ENCODE results near the gene PATJ.
"Not testable (repeated sequence)": the region's sequence is repeated elsewhere in the genome, so short reads cannot be mapped to it uniquely, and the experiment has no call there.

Gene PATJ

DNA sequence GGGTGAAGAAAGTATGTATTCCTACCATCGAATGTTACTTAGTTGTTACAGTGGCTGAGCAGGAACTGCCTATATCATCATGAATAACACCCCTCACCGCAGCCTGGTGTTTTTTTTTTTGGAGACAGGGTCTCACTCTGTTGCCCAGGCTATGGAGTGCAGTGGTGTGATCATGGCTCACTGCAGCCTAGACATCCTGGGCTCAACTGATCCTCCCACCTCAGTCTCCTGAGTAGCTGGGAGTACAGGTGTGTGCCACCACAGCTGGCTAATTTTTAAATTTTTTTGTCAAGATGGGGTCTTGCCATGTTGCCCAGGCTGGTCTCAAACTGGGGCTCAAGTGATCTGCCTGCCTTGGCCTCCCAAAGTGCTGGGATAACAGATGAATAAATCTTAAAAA lies 7.3 kb downstream of the PATJ start:
- DNase-seq = no peak

DNA sequence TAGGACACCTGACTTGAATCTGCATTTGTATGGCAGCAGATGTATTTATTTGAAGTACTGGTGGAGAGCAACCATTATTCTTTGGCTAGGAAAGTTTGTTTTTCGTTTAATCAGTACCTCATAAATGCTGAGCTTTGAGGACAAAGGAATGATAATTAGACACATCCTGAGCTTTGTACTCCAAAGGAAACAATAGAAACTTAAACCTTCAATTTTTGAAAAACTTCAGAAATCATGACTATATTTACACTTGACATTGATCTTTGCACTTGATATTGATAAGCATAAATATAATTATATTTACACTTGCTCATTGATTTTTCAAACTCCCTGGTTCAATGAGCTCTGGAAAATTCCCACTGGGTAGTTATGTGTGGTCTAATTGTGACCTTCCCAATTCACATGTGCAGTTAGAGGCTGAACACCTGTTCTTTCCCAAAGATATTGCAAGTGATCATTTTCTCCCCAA lies 10.7 kb downstream of the PATJ start:
- DNase-seq = no peak

DNA sequence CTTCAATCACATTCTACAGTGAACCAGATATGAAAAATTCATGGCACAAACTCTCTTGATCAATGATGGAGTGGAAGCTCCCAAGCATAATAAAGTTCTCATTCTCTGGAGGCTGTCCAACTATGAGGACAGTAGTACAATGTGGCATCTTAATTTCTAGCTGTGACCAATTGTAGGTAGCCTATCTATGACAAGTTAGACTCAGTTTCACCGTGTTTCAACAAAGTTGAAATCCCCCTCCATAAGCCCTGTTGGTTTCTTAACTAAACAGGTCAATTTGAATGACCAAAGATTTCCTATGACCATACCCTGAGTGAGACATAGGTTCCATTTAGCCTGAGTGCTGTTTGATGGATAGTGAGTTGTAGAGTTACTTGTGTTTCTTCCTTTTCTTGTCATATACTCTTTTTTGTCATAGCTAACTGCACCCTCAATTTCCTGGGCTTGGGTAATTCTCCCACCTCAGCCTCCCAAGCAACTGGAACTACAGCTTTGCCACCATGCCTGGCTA lies 11.8 kb downstream of the PATJ start:
- no peak for DNase-seq

DNA sequence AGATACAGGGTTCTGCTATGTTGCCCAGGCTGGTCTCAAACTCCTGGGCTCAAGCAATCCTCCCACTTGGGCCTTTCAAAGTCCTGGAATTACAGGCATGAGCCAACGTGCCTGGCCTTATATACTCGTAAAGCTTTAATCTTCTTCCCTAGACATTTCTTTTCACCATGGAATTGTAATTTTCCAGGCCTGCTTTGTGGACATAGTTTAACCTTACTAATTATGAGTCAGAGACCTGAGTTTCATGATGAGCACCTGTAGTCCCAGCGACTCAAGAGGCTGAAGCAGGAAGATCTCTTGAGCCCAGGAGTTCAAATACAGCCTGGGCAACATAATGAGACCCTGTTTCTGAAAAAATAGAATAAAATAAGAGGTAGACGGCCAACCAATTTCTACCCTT lies 12.3 kb downstream of the PATJ start:
- no peak for DNase-seq

DNA sequence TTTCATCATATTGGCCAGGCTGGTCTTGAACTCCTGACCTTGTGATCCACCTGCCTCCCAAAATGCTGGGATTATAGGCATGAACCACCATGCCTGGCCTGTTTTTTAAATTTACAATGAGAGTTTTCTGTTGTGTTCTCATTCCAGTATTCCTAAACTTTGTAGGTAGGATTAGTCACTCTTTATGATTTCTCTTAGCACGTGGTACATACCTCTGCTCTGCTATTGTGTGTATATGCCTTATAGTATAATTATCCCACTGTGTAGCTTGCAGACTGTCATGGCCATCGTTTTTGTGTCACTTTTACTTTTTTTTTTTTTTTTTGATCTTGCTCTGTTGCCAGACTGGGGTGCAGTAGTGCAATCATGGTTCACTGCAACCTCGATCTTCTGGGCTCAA lies 14.5 kb downstream of the PATJ start:
- DNase-seq = no peak

DNA sequence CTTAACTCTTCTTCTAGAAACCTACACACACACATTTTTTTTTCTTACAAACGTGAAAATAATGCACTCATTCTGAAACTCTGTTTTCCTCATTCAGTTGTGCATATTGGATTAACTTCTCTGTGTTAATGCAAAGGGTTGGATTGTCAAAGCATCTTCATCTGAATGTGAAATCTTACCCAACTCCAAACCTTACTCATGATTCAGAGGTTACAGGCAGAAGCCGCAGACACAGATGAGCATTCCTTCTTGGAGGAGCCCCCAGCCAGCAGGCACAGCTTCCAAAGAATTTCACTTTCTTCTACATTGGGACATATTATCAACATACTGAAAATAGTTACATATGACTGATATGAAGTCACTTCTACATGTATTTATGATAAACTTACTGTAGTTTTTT lies 15.7 kb downstream of the PATJ start:
- no peak for DNase-seq

DNA sequence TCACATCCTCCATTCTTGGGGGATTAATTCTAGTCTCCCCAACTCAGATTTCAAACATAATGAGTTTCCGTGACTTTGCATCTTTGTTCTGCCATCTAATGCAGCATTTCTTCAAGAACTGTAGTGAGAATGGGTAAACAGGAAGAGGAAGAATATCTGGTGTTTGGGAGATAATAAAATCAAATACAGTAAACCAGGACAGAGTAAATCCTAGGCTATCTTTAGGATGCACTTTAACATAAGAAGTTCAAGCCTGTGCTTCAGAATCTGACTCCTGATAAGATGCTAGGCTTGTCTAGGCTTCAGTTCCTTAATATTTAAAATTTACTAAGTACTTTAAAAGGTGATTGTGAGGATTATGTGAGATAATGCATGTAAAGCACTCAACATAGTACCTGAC lies 27.9 kb downstream of the PATJ start:
- DNase-seq = no peak

DNA sequence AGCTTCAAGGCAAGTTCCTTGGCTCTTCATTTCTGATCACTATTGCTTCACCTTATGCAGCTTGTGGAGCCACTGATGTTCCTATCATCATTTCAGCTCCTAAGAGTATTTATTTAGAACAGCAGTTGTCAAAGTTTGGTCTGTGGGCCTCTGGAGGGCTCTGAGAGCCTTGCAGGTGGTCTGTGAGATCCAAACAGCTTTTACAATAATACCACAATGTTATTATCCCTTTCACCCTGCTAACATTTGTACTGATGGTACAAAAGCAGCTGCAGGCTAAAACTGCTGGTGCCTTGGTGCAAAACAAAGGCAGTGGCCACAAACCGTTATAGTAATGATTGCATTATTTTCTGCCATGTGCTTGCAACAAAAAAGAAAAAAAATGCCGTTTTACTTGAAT lies 33.8 kb downstream of the PATJ start:
- no peak for DNase-seq

DNA sequence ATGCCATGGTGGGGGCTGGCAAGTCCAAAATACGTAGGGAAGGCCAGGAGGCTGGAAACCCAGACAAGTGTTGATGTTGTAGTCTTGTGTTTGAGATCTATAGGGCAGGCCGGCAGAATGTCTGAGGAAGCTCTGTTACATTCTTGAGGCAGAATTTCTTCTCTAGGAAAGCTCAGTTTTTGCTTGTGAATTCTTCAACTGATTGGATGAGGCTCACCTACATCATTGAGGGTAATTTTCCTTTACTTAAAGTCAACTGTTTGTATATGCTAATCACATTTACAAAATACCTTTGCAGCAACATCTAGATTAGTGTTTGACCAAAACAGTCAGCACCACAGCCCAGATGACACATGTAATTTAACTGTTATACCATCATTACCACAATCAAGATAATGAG lies 37.0 kb downstream of the PATJ start:
- no peak for DNase-seq

DNA sequence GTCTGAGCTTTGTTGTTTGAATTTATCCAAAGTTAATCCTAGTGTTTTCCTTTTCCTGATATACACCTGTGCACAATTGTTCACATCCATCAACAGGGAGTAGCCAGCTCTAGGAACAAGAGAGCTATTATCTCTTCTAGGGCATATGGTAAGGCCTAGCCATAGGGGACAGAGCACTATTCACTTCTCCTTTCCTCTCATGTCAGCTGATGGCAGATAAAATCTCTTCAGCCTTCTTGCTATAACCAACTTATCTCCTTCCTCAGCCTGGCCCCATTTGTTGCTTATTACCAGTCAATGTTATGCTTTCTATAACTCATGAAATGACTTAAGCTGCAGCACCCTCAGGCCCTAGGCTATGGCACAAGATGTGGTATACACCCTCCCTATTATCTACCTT lies 38.9 kb downstream of the PATJ start:
- no peak for DNase-seq

DNA sequence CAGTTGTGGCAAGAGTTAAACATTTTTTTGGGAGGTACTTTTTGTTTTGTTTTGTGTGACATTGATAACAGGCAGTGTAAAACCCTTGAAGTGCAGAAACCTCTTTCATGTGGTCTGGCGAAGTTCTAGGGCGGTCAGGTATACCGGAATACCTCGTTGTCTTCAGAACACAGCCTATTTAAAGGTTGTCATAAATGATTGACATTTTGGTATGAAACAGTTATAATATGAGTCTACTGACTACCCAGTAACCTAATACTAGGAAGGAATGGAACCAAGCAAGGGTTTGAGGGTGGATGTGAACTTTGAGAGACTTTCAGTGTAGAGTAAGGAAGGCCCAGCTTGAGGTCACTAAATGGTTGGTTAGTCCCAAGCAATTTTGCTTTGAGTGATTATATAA lies 40.5 kb downstream of the PATJ start:
- peak; percentile 37 for DNase-seq

DNA sequence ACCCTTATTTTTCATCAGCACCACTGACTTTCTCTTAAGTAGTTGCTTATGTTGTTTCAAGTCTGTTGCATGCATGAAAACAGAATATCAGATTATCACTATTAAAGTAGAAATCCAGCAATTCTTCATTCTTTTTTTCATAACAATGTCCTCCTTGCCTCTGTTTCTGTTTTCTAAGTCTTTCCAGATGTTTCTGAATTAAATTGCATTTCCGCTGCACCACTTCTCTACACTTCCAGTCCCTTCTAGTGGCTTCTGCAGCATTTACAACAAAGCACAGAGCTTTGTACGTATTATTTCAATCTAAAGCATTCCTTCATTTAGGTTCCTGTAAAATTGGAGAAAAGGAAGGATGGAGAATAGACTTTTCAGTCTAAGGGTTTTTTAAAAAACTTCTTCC lies 42.4 kb downstream of the PATJ start:
- no peak for DNase-seq

DNA sequence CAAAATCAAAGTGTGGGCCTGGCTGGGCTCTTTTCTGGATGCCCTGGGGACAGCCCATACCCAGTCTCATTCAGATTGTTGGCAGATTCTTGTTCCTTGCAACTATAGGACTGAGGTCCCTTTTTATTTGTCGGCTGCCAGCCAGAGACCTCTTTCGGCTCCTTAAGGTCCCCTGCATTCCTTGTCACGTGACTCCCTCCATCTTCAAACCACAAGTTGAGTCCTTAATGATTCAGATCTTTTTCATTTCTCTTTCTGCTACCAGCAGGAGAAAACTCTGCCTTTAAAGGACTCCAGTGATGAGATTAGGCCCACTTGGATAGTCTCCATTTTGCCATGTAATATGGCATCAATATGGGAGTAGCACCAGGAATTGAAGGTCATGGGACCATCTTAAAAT lies 48.6 kb downstream of the PATJ start:
- no peak for DNase-seq

DNA sequence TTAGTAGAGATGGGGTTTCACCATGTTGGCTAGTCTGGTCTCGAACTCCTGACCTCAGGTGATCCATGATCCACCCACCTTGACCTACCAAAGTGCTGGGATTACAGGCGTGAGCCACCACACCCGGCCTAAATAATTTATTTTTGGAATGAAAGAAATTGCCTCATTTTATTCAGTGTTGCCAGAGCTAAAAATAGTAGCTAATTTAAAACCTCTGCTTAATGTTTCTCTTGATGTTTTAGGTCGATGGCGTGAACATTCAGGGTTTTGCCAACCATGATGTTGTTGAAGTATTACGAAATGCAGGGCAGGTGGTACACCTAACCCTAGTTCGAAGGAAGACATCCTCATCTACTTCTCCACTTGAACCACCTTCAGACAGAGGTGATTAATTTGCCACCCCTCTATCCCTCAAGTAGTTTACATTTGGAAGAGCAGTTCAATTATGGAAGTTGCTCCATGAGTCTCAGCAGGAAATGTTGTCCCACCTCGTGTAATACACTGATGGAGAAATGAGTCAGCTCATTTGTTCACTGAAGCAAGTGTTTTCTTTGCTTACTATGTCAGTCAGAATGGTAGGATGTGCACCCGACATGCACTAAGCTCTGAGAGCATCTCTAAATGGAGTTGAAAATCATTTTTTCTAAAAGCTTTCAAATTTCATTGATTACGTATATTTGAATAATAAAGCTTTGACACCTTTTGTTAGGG lies 54.9 kb downstream of the PATJ start:
- DNase-seq = no peak

DNA sequence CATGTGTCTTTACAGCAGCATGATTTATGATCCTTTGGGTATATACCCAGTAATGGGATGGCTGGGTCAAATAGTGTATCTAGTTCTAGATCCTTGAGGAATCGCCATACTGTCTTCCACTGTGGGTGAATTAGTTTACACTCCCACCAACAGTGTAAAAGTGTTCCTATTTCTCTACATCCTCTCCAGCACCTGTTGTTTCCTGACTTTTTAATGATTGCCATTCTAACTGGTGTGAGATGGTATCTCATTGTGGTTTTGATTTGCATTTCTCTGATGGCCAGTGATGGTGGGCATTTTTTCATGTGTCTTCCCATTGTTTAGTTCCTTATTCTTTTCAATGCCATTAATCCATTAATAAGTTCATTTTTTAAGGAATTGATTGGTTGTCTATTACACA lies 58.8 kb downstream of the PATJ start:
- DNase-seq = not testable (repeated sequence)

DNA sequence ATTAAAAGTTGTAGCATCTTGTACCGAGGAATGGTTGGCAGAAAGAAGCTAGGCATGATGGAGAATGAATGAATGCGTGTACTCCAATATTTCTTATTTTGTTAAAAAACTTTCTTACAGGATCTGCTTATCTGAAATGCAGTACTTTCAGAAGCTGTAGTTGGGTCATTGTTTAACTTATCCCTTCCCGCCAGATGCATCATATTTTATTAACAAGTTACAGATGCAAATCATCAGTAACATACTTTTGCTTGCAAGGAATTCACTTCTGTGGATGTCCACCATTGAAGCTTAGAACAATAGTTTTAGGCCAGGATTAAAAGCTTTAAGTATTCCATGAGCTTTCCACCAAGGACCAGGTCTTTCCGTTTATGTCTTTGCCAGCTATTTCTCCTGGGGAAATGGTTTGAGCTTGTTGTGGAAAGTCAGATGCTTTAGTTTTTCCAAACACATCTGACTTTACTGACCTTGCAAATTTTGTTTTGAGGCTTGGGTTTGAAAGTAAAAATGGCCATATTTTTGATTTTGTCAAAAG lies 65.4 kb downstream of the PATJ start:
- no peak for DNase-seq

DNA sequence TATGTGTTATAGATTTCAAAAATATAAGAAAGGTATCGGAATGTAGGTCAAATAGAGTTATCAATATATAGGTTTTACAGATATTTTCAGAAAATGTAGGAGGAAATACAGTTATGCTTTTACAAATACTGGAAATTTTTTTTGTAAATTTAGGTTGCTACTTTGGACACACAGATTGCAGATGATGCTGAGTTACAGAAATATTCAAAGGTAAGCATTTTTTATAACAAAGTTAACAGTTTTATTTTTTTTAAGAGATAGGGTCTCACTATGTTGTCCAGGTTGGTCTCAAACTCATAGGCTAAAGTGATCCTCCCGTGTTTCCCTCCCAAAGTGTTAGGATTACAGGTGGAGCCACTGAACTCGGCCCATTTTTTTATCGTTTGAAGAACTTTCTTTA lies 66.0 kb downstream of the PATJ start:
- no peak for DNase-seq

DNA sequence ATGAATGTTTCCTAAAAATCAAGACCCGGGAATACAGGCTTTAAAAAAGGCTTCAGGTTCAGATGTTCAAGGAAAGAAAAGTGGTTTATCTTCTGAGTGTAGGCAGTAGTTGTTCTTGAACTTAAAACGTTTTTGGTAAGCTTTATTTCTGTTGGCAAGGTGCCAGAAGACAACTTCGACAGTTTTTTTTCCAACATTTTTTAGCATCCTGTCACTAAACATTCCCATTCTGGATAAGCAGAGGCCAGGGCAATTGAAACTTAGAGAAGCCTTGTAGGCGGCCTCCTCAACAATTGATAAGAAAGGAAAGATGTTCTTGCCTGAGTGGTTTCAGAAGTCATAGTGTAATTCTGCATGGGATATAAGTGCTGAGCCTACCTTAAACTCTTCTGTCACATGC lies 66.7 kb downstream of the PATJ start:
- DNase-seq = no peak

DNA sequence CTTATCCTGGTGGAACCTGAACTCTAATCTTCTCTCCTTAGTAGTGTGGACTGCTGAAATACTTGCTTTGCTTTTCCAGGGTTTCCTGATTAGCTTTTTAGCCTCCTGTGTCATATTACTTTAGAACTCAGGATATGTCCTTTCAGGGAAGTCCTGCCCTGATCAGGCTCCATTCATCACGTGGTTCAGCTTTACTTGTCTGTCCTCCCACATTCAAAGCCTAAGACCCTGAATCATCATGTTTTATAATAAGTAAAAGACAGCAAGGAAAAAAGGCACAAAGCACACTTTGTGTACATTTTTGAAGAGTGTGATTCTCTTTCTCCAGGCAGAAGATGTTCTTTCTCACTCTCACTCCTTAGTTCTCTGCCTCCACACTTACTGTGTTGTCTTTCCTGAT lies 70.6 kb downstream of the PATJ start:
- no peak for DNase-seq

DNA sequence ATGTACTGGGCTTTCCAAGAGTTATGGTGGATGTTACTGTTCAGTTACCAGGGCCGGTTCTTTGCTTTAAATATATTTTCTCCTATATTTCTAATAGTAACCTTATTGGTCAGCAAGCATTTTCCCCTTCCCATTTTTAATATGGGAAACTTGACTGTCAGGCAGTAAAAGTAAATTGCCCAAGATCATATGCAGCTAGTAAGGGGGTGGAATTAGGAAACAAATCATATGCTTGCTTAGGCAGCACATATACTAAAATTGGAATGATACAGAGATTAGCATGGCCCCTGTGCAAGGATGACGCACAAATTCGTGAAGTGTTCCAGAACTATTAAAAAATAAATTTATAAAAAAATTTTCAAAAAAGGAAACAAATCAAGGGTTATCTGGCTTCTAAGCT lies 73.9 kb downstream of the PATJ start:
- no peak for DNase-seq

DNA sequence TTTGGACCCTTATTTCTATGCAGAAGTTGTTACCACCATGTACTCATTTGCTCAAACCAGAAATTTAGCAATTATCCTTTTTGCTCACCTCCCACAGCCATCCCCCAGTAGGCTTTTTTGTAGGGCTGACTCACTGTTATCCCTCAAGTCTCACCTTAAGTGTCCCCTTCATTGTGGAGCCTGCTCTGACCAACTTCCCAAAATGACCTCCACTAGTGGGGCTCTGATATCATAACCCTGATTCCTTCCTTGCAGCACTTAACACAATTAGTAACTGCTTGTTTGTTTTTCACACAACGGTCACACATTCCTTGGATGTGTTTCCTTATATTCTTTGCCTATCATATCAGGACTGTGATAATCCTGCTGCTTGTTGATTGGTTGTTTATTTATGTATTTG lies 76.7 kb downstream of the PATJ start:
- DNase-seq = no peak

DNA sequence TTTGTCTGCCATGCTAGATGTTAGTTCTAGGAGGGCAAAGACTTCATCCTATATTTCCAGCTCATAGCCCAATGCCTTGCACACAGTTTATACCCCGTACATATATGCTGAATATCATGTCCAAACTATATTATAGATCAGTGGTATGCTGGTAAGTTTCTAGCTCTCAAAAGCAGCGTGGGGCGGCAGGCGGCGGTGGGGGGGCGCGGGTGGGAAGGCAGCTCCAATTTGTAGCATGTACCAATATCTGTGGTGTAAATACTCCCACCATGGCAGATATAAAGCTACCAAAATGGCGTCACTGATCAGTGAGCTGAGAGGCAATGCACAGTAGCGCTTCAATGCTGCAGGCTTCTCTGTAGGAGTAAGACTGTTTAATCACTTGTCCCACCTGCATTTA lies 77.1 kb downstream of the PATJ start:
- no peak for DNase-seq

DNA sequence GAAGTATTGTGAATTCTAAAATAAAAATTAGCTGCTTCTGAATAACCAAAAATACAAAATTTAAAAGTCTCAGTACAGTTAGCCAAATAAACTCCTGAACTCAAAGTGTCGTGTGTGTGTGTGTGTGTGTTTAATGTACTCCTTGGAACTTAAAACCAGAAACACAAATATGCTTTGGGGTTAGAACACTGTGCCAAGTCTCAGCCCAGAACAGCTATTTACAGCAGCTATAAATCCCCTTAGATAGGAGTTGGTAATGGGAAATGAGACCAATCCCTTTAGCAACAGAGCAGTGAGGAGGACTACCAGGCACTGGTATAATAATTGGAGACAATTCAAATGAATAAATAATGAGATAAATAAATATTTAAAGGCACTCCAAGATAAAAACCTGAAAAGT lies 83.1 kb downstream of the PATJ start:
- no peak for DNase-seq

DNA sequence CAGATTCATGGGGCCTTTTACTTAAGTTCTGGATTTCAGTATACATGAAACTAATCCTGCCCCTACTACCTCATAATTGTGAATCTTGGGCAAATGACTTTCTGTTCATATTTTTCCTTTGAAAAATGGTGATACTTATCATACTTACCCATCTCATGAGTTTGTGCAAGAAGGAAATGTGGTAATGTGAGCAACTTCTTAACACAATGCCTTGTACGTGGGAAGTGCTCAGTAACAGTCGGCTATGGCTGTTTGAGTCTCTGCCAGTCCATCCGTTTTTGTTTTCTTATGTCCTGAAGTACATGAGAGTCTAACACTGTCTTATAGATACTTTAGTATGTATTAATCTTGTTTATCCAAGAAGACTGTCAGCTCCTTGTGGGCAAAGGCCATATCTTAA lies 86.5 kb downstream of the PATJ start:
- DNase-seq = no peak

DNA sequence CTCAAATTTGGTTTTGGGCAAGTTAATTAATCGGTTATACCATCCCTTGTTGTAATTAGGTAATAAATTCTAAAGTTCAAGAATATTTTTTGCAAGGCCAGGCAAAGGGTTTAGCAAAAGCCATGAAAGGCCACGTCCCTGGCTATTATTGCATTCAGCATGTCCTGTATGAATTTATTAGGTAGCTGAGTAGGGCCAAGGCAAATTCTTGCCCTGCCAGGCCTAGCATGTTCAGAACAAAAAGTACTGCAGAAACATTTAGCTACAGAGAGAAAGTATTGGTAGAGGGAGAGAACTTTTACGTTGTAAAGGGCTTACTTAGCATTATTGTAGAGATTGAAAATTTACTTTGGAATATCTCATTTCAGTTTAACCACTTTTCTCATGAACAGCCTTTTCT lies 94.4 kb downstream of the PATJ start:
- DNase-seq = no peak
